Measurements from ENCODE around the gene EFCAB11.

DNA sequence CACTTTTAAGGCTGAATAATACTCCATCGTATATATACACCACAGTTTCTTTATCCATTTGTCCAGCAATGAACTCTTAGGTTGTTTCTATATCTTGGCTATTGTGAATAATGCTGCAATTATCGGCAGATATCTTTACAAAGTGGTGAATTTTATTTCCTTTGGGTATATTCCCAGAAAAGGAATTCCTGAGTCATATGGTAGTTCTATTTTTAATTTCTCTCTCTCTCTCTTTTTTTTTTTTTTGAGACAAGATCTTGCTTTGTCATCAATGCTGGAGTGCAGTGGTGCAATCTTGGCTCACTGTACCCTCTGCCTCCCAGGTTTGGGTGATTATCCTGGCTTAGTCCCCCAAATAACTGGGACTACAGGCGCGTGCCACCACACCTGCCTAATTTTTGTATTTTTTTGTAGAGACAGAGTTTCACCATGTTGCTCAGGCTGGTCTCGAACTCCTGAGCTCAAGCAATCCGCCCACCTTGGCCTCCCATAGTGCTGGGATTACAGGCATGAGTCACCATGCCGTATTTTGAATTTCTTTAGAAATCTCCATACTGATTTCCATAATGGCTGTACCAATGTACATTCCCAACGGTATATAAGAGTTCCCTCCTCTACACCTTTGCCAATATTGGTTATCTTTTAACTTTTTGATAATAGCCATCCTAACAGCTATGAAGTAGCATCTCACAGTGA lies 98.4 kb downstream of the EFCAB11 start:
- TF ChIP-seq POLR2A (IDR thresholded peaks at IDR 0.05), result no peak
- TF ChIP-seq CTCF (IDR thresholded peaks at IDR 0.05), result no peak
